Fibroblast of lung (primary cell): ENCODE data around the gene ZNF688. TPM values are rescaled to one million over a fixed set of nuclear protein-coding genes. Genes with fewer than 3 reads are reported as not detected.

Source experiments
- DNase-seq, 2 donors: peaks; one replicate each; pipeline versions ENCODE4 v3.0.0 to v3.0.0-alpha.2; 2010; ENCODE audit warnings: low read depth in 2 of 2
- H2AFZ ChIP-seq: 2 replicates; pipeline ENCODE4 v1.5.1; 2012; ENCODE audit warnings: low read length, control low read depth, inconsistent platforms
- H3K27ac ChIP-seq: 2 replicates; pipeline ENCODE4 v1.5.1; 2011; ENCODE audit warnings: low read length, control low read depth; ENCODE audit not compliant: insufficient read depth
- H3K27me3 ChIP-seq: 2 replicates; pipeline ENCODE4 v1.5.1; 2011; ENCODE audit warnings: mild to moderate bottlenecking, low read length; ENCODE audit not compliant: control insufficient read depth, insufficient read depth
- H3K36me3 ChIP-seq: 2 replicates; pipeline ENCODE4 v1.5.1; 2011; ENCODE audit warnings: low read length; ENCODE audit not compliant: control insufficient read depth, insufficient read depth
- H3K4me1 ChIP-seq: 2 replicates; pipeline ENCODE4 v1.5.1; 2011; ENCODE audit warnings: low read length; ENCODE audit not compliant: control insufficient read depth, insufficient read depth; ENCODE audit errors: extremely low read depth
- H3K4me2 ChIP-seq: 2 replicates; pipeline ENCODE4 v1.5.1; 2011; ENCODE audit warnings: low read length, control low read depth; ENCODE audit not compliant: insufficient read depth; ENCODE audit errors: extremely low read depth
- H3K4me3 ChIP-seq, 4 experiments: fragments of 200-600 bp in 1 of 4; sonication (generic) in 1 of 4; replicated peaks in 1 of 4; 2 replicates each; pipeline ENCODE4 v1.5.1; 2011 to 2016; ENCODE audit warnings: low read length in 4 of 4, low read depth in 3 of 4, mild to moderate bottlenecking in 3 of 4, control low read depth in 2 of 4, inconsistent platforms in 1 of 4, mixed read lengths in 1 of 4; ENCODE audit not compliant: insufficient read depth in 1 of 4; ENCODE audit errors: control extremely low read depth in 1 of 4
- H3K79me2 ChIP-seq: 2 replicates; pipeline ENCODE4 v1.5.1; 2012; ENCODE audit warnings: mild to moderate bottlenecking, low read length, inconsistent platforms; ENCODE audit not compliant: control insufficient read depth, insufficient read depth
- H3K9ac ChIP-seq: 2 replicates; pipeline ENCODE4 v1.5.1; 2011; ENCODE audit warnings: mild to moderate bottlenecking, low read length, control low read depth; ENCODE audit not compliant: insufficient read depth
- H3K9me3 ChIP-seq: 2 replicates; pipeline ENCODE4 v1.5.1; 2012; ENCODE audit warnings: low read depth, low read length; ENCODE audit not compliant: control insufficient read depth, insufficient read depth
- H4K20me1 ChIP-seq: 2 replicates; pipeline ENCODE4 v1.5.1; 2011; ENCODE audit warnings: low read length; ENCODE audit not compliant: control insufficient read depth, insufficient read depth; ENCODE audit errors: extremely low read depth
- EZH2 ChIP-seq: IDR thresholded peaks from 2 replicates; pipeline ENCODE4 v1.5.1; 2012; ENCODE audit warnings: low read length, control low read depth, mild to moderate bottlenecking; ENCODE audit errors: missing control alignments
- polyA plus RNA-seq, 2 donors: library from polyadenylated mRNA; depleted of rRNA in 1 of 2; stranded (reverse) in 1 of 2; unstranded in 1 of 2; fragments of >200 nt; gene quantifications; 2 replicates each; pipeline ENCODE4 v1.2.1, GENCODE V29; 2011 to 2012; ENCODE audit warnings: missing spikeins in 1 of 2
- total RNA-seq: library from RNA; depleted of rRNA; stranded (reverse); fragments of >200 nt; gene quantifications from 2 replicates; pipeline ENCODE4 v1.2.1, GENCODE V29; 2014
- TF ChIP-seq, protein P1 (sequence below), 2 donors: IDR thresholded peaks in 1 of 2; conservative IDR thresholded peaks in 1 of 2; 1 replicate in 1 of 2; 2 replicates in 1 of 2; pipeline ENCODE4 v1.5.1; 2011 to 2012; ENCODE audit warnings: low read length in 2 of 2, control low read depth in 1 of 2, inconsistent platforms in 1 of 2, low read depth in 1 of 2, mild to moderate bottlenecking in 1 of 2

ZNF688 gene
- total and polyA plus RNA-seq, 2 donors (not counting 1 experiment from before 2014, with no cell fraction given) = 3.0 to 12.9 TPM

- Histone ChIP-seq H3K79me2 (no peaks in the 10 kb centered on the region), H3K9ac (peak overlapping the region; percentile 88), H3K27ac (peak overlapping the region; percentile 87), H3K9me3 (no peaks in the 10 kb centered on the region), H3K27me3 (no peaks in the 10 kb centered on the region), H3K4me1 (peaks cover 6% of the 10 kb centered on the region), H2AFZ (peak overlapping the region; percentile 95), H3K4me3 (peak overlapping the region; percentile 67 to 95 (median 70)), H3K4me2 (peak overlapping the region; percentile 97), H4K20me1 (no peaks in the 10 kb centered on the region), H3K36me3 (peaks cover 1% of the 10 kb centered on the region)
- peak; percentile 18 to 42 for DNase-seq
- TF ChIP-seq EZH2 = no peak
- TF ChIP-seq, protein P1, sequence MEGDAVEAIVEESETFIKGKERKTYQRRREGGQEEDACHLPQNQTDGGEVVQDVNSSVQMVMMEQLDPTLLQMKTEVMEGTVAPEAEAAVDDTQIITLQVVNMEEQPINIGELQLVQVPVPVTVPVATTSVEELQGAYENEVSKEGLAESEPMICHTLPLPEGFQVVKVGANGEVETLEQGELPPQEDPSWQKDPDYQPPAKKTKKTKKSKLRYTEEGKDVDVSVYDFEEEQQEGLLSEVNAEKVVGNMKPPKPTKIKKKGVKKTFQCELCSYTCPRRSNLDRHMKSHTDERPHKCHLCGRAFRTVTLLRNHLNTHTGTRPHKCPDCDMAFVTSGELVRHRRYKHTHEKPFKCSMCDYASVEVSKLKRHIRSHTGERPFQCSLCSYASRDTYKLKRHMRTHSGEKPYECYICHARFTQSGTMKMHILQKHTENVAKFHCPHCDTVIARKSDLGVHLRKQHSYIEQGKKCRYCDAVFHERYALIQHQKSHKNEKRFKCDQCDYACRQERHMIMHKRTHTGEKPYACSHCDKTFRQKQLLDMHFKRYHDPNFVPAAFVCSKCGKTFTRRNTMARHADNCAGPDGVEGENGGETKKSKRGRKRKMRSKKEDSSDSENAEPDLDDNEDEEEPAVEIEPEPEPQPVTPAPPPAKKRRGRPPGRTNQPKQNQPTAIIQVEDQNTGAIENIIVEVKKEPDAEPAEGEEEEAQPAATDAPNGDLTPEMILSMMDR (conservative IDR thresholded peaks at IDR 0.05 in 1 of 2, IDR thresholded peaks at IDR 0.05 in 1 of 2; ENCODE audit: low read depth in 1 of 2, low read length in 2 of 2) = no peak
Measured at GRCh38 chr16:30535106-30535776, 36.3 kb downstream of the ZNF688 start.

DNA sequence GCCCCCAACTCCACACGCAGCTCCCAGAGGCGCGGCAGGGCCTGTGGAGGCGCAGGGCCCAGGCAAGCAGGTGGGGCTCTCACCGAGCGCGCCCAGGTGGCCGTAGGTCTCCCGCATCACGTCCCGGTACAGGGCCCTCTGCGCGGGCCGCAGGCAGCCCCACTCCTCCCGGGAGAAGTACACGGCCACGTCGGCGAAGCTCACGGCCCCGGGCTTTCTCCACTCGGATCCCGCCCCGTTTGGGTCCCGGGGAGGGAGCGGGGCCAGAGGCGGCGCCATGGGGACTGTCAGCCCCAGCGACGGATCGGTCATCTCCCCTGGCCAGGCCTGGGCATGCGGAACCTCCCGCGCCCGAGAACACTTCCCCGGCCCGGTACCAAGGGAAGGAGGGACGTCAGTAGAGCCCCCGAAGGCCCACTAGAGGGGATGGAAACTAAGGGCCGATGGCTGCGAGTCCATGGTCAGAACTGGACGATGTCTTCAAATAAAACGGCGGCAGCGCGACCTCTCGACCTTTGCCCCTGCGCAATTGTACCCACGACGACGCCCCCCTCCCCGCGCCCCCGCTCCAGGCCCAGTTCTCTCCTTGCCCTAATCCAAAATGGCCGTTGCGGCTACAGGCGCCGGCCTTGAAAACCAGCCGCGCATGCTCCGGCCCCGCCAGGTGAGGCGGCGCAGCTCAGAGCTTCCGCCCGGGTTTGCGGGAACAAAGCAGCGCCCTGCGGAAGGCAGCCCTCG is 37.0 kb downstream of the ZNF688 start, which contains the start of gene ZNF747:
ZNF747 (minus strand) TSS at position 491 of the 738 bp plus-strand sequence; CDS start at position 312, 179 bp downstream.
- Histone ChIP-seq H3K27ac (peak within 1 kb of the TSS; percentile 87), H3K27me3 (no peaks in the 10 kb centered on the region), H3K4me2 (peak within 1 kb of the TSS; percentile 97), H2AFZ (peak within 1 kb of the TSS; percentile 95), H3K9ac (peak within 1 kb of the TSS; percentile 88), H3K4me3 (peak within 1 kb of the TSS; percentile 67 to 95 (median 70)), H3K4me1 (peaks cover 6% of the 10 kb centered on the region), H3K36me3 (peaks cover 1% of the 10 kb centered on the region), H3K79me2 (no peaks in the 10 kb centered on the region), H4K20me1 (no peaks in the 10 kb centered on the region), H3K9me3 (no peaks in the 10 kb centered on the region)
- peak; percentile 80 to 89 for DNase-seq
- TF ChIP-seq, protein P1 (conservative IDR thresholded peaks at IDR 0.05 in 1 of 2, IDR thresholded peaks at IDR 0.05 in 1 of 2; ENCODE audit: low read depth in 1 of 2, low read length in 2 of 2) = no peak
- no peak for TF ChIP-seq EZH2

DNA sequence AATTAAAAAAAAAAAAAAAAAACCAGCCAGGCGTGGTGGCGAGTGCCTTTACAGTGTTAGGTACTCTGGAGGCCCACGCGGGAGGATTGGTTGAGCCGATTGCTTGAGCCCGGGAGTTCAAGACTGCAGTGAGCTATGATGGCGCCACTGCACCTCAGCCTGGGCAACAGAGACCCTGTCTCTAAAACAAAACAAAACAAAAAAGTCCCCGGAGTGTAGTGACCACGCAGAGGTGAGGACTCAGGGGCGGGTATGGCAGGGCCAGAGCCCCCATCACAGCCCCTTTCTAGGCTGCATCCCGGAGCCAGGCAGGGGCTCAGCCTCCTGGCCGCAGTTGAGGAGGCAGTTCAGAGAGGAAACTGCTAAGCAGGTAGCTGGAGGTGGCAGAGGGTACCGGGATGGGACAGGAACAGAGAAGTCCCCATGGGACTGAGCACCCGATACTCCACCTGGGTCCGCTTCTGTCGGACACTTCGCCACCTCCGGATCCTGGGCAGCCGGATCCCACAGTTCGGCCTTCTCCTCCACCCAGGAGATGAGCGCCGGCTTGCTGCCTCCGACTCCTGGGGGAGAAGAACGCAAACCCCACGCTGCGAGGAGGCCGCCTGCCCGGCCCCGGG is 37.7 kb downstream of the ZNF688 start:
- Histone ChIP-seq H3K79me2 (no peaks in the 10 kb centered on the region), H3K9ac (peak overlapping the region; percentile 88), H3K4me1 (peaks cover 6% of the 10 kb centered on the region), H3K9me3 (no peaks in the 10 kb centered on the region), H3K27me3 (no peaks in the 10 kb centered on the region), H3K27ac (peak overlapping the region; percentile 87), H3K36me3 (peaks cover 1% of the 10 kb centered on the region), H4K20me1 (no peaks in the 10 kb centered on the region), H3K4me3 (peak overlapping the region; percentile 67 to 95 (median 70)), H3K4me2 (peak overlapping the region; percentile 97), H2AFZ (peak overlapping the region; percentile 95)
- TF ChIP-seq EZH2 = no peak
- TF ChIP-seq, protein P1 (conservative IDR thresholded peaks at IDR 0.05 in 1 of 2, IDR thresholded peaks at IDR 0.05 in 1 of 2; ENCODE audit: low read depth in 1 of 2, low read length in 2 of 2) = no peak
- no peak for DNase-seq
